Liver (tissue), 9 donors: ENCODE measurements around the gene MAPRE2. TPM values are rescaled to one million over a fixed set of nuclear protein-coding genes. Genes with fewer than 3 reads are reported as not detected.

Source experiments
- DNase-seq: peaks from one replicate; pipeline ENCODE4 v3.0.0-alpha.2; 2017; ENCODE audit warnings: low spot score
- H3K27ac ChIP-seq, 2 donors: one replicate each; pipeline ENCODE4 v1.7.0; 2013; ENCODE audit warnings: inconsistent platforms in 2 of 2, low read length in 2 of 2, control low read depth in 1 of 2, low read depth in 1 of 2, mild to moderate bottlenecking in 1 of 2
- H3K27me3 ChIP-seq, 4 donors: one replicate each; pipeline versions ENCODE4 v1.6.1 to v1.7.0; 2013; ENCODE audit warnings: low read length in 3 of 4, inconsistent platforms in 1 of 4, mild to moderate bottlenecking in 1 of 4, moderate library complexity in 1 of 4; ENCODE audit not compliant: control insufficient read depth in 4 of 4, insufficient read depth in 4 of 4
- H3K36me3 ChIP-seq, 4 donors: one replicate each; pipeline versions ENCODE4 v1.6.1 to v1.7.0; 2013; ENCODE audit warnings: low read length in 3 of 4, mild to moderate bottlenecking in 3 of 4, low read depth in 1 of 4, moderate library complexity in 1 of 4; ENCODE audit not compliant: control insufficient read depth in 4 of 4, insufficient read depth in 3 of 4
- H3K4me1 ChIP-seq, 4 donors: one replicate each; pipeline versions ENCODE4 v1.6.1 to v1.7.0; 2013; ENCODE audit warnings: low read length in 3 of 4, mild to moderate bottlenecking in 3 of 4, moderate library complexity in 1 of 4; ENCODE audit not compliant: control insufficient read depth in 4 of 4, insufficient read depth in 4 of 4
- H3K4me3 ChIP-seq, 3 donors: one replicate each; pipeline versions ENCODE4 v1.6.1 to v1.7.0; 2013; ENCODE audit warnings: low read length in 3 of 3, control low read depth in 1 of 3, low read depth in 1 of 3, mild to moderate bottlenecking in 1 of 3
- H3K9ac ChIP-seq, 2 donors: one replicate each; pipeline ENCODE4 v1.7.0; 2013; ENCODE audit warnings: low read length in 2 of 2, mild to moderate bottlenecking in 2 of 2, moderate library complexity in 2 of 2, control low read depth in 1 of 2, low read depth in 1 of 2
- H3K9me3 ChIP-seq, 4 donors: one replicate each; pipeline versions ENCODE4 v1.6.1 to v1.7.0; 2013; ENCODE audit warnings: low read length in 3 of 4; ENCODE audit not compliant: control insufficient read depth in 4 of 4
- ATF3 ChIP-seq: IDR thresholded peaks from 2 replicates; pipeline ENCODE4 v1.6.1; 2016; ENCODE audit warnings: antibody characterized with exemption
- CTCF ChIP-seq: fragments of 150-350 bp; IDR thresholded peaks from 2 replicates; pipeline ENCODE4 v1.5.1; 2017; ENCODE audit warnings: improper control_type of control experiment, low read depth, low read length; ENCODE audit not compliant: missing input control
- EGR1 ChIP-seq, 2 donors: IDR thresholded peaks; 2 replicates each; pipeline ENCODE4 v1.6.1; 2016 to 2018; ENCODE audit warnings: antibody characterized with exemption in 2 of 2, low read depth in 2 of 2
- FOXA1 ChIP-seq: IDR thresholded peaks from 2 replicates; pipeline ENCODE4 v1.6.1; 2016; ENCODE audit warnings: antibody characterized with exemption
- FOXA2 ChIP-seq: IDR thresholded peaks from 2 replicates; pipeline ENCODE4 v1.6.1; 2016; ENCODE audit warnings: antibody characterized with exemption
- GABPA ChIP-seq, 2 donors: IDR thresholded peaks in 1 of 2; conservative IDR thresholded peaks in 1 of 2; 2 replicates each; pipeline ENCODE4 v1.6.1; 2016; ENCODE audit warnings: antibody characterized with exemption in 2 of 2, mild to moderate bottlenecking in 1 of 2, moderate library complexity in 1 of 2
- HNF4A ChIP-seq, 2 donors: conservative IDR thresholded peaks; 2 replicates each; pipeline ENCODE4 v1.6.1; 2016; ENCODE audit warnings: antibody characterized with exemption in 2 of 2, mild to moderate bottlenecking in 2 of 2
- HNF4G ChIP-seq: IDR thresholded peaks from 2 replicates; pipeline ENCODE4 v1.6.1; 2016; ENCODE audit warnings: antibody characterized with exemption
- JUND ChIP-seq, 2 donors: IDR thresholded peaks; 2 replicates each; pipeline ENCODE4 v1.6.1; 2016; ENCODE audit warnings: antibody characterized with exemption in 2 of 2
- MAX ChIP-seq: IDR thresholded peaks from 2 replicates; pipeline ENCODE4 v1.6.1; 2016; ENCODE audit warnings: antibody characterized with exemption
- NR2F2 ChIP-seq: IDR thresholded peaks from 2 replicates; pipeline ENCODE4 v1.6.1; 2016; ENCODE audit warnings: antibody characterized with exemption
- RAD21 ChIP-seq, 2 donors: IDR thresholded peaks; 2 replicates each; pipeline ENCODE4 v1.6.1; 2016; ENCODE audit warnings: antibody characterized with exemption in 2 of 2, mild to moderate bottlenecking in 2 of 2
- REST ChIP-seq: IDR thresholded peaks from 2 replicates; pipeline ENCODE4 v1.6.1; 2016; ENCODE audit warnings: antibody characterized with exemption, mild to moderate bottlenecking
- RXRA ChIP-seq, 2 donors: IDR thresholded peaks; 2 replicates each; pipeline ENCODE4 v1.6.1; 2017 to 2018; ENCODE audit warnings: antibody characterized with exemption in 2 of 2, mild to moderate bottlenecking in 1 of 2
- SP1 ChIP-seq: IDR thresholded peaks from 2 replicates; pipeline ENCODE4 v1.6.1; 2018; ENCODE audit warnings: antibody characterized with exemption, mild to moderate bottlenecking
- TAF1 ChIP-seq: conservative IDR thresholded peaks from 2 replicates; pipeline ENCODE4 v1.6.1; 2016; ENCODE audit warnings: antibody characterized with exemption, mild to moderate bottlenecking
- YY1 ChIP-seq: IDR thresholded peaks from 2 replicates; pipeline ENCODE4 v1.6.1; 2016; ENCODE audit warnings: antibody characterized with exemption, mild to moderate bottlenecking
- ZBTB33 ChIP-seq: IDR thresholded peaks from 2 replicates; pipeline ENCODE4 v1.6.1; 2016; ENCODE audit warnings: antibody characterized with exemption
- WGBS: extraction: QIAGEN DNeasy Blood & Tissue Kit; methylation state at CpG from one replicate; pipeline ENCODE4 v1.1.7; 2013; 5-methylcytosine and 5-hydroxymethylcytosine counted together
- polyA plus RNA-seq, 2 donors: library from polyadenylated mRNA; stranded (reverse) in 1 of 2; unstranded in 1 of 2; fragments of 200-250 nt in 1 of 2; fragments of >200 nt in 1 of 2; fragmentation: Nextera tagmentation in 1 of 2; extraction: Ambion mirVana in 1 of 2; gene quantifications; one replicate each; pipeline versions ENCODE4 v1.2.1 to v1.2.3, GENCODE V29; 2013 to 2015
- total RNA-seq, 2 donors: library from RNA; depleted of rRNA; stranded (reverse); fragments of >200 nt; gene quantifications; one replicate each; pipeline ENCODE4 v1.2.3, GENCODE V29; 2014
- donor health status: healthy.
- donor health status: healthy.
- donor health status: healthy.
- donor health status: healthy.
- donor health status: healthy.

The MAPRE2 gene
- total and polyA plus RNA-seq, 4 donors, result 7.9 to 12.8 (median 11.0) TPM

GRCh38 chr18:35089891-35090550 lies 48.8 kb downstream of the MAPRE2 start (continued):
- TF ChIP-seq REST (no peak), YY1 (no peak), JUND (IDR thresholded peaks at IDR 0.05) (no peak), FOXA1 (no peak), SP1 (no peak), RXRA (IDR thresholded peaks at IDR 0.05) (no peak), FOXA2 (no peak), HNF4A (conservative IDR thresholded peaks at IDR 0.05) (no peak)

- no peaks in the 10 kb centered on the region for H3K27me3 ChIP-seq
- no peaks in the 10 kb centered on the region for H3K36me3 ChIP-seq
- H3K27ac ChIP-seq, result no peak overlapping the region
- H3K4me3 ChIP-seq, result no peak overlapping the region
- no peaks in the 10 kb centered on the region for H3K9me3 ChIP-seq
- peaks cover 0 to 7% (median 0%) of the 10 kb centered on the region in 4 donors for H3K4me1 ChIP-seq
- TF ChIP-seq YY1 (no peak), EGR1 (IDR thresholded peaks at IDR 0.05; ENCODE audit: low read depth in 2 of 2) (no peak), FOXA2 (no peak), JUND (IDR thresholded peaks at IDR 0.05) (no peak), GABPA (IDR thresholded peaks at IDR 0.05 in 1 of 2, conservative IDR thresholded peaks at IDR 0.05 in 1 of 2) (no peak), REST (no peak), TAF1 (no peak), MAX (no peak), HNF4A (conservative IDR thresholded peaks at IDR 0.05) (no peak), RXRA (IDR thresholded peaks at IDR 0.05) (no peak), ATF3 (no peak), HNF4G (no peak), NR2F2 (no peak), FOXA1 (no peak), RAD21 (IDR thresholded peaks at IDR 0.05) (no peak), SP1 (no peak), ZBTB33 (no peak), CTCF (no peak)
- DNase-seq, result no peak
- H3K9ac ChIP-seq, result no peak overlapping the region
- 71% methylated on average over 2 of the region's 2 CpGs for WGBS
Observed at GRCh38 chr18:35091841-35092240, 50.6 kb downstream of the MAPRE2 start.
